ENCODE data around the gene DDX49.
"Not testable (repeated sequence)": the region's sequence is repeated elsewhere in the genome, so short reads cannot be mapped to it uniquely, and the experiment has no call there.

Gene DDX49

DNA sequence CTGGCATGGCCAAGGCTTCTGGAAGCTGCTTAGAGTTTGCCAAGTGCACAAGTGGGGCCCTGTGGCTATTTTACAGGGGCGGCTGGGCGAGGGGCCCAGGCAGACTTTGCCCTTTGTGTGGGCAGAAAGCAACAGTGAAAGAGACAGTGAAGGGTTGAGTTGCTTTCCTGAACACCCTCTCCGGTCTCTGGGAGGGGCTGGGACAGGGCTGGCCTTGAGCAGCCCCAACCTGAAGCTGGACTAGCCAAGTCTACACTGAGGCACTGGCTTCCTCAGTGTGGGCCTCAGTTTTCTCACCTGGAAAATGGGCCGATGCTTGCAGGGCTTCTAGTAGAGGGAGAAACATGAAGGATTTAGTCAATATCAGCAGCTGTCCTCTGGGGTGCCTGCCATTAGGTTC lies 23.9 kb downstream of the DDX49 start:
- DNase-seq = no peak

DNA sequence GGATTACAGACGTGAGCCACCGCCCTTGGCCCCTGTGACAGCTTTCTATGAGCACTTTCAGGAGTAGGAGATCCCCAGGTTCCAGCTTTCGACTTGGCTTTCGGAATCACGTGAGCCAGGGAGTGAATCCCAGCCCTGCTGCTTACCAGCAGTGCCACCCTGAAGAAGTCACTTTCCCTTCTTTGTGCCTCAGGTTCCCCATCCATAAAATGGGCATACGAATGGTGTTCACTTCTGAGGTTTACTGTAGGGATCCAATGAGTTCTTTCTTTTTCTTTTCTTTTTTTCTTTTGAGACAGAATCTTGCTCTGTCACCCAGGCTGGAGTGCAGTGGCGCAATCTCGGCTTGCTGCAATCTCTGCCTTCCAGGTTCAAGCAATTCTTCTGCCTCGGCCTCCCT lies 25.8 kb downstream of the DDX49 start:
- DNase-seq = no peak

DNA sequence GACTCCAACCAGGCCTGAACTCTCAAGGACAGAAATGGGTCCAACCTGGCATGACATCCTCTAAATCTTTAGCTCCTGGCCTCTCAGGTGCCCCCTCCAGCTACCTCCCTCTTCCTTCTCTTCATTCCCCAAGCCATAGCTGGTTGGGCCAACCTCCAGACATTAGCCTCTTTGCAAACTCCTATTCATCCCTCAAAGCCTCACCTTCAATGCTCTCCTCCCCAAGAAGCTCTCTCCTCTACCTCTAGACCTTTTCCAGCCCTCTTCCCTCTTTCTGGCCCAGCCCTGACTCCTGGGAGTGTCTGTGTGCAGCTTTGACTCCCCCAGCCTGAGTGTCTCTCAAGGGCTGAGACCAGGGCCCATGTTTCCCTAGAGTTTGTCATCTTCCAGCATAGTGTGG lies 26.8 kb downstream of the DDX49 start:
- DNase-seq = no peak

DNA sequence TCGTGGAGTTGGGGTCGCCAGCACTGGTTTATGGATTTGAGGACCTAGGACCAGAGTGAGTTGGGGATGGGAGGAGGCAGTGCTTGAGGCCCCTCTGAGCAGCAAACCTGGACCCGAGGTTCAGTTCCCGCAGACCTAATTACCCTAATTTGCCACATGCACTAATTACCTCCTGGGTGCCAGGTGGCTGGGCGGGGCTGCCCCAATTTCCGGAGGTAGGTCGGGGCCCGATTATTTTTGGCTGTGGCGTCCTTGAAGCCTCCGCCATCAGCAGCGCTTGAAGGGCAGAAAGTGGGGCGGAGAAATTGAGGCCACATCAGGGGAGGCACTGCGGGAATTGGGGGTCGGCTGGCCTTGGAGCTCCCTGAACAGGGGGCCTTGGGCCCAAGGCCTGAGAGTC lies 27.4 kb downstream of the DDX49 start:
- DNase-seq = no peak

DNA sequence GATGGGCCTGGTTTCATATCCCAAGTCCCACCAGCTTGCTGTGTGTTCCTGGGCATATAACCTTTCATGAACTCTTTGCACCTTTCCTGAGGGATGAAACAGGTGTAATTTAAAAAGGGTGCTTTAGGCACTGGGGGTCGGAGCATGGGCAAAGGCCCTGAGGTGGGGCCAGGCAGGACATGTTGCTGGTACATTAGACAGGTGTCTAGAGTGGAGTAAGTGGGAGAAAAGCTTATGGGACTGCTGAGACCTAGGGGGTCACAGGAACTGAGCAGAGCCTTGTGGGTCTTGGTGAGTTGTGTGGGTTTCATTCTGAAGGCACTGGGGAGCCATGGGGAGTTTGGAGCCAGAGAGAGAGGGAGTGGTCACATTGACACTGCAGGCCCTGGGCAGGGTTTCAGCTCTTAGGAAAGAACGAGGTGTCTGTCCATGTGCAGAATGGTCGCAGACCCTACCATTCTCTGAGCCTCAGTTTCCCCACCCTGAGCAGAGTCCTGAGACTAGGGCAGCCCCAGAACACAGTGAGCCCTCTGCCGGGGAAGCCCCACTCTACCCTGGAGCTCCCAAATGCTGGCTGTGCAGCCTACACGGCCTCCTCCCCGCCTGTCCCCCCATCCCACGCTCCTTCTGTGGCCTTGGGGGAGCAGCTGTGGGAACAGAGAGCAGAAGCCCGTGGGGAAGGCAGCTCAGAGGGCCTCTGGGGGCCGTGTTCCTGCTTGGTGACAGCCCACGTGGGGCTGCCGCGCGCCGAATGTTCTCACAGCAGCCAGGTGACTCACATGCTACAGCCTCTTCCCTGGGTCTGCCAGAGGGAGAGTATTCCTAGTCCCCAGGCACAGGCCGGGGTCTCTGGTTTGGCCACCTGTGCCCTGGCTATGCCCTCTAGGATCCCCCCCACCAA lies 28.8 kb downstream of the DDX49 start:
- DNase-seq = no peak

DNA sequence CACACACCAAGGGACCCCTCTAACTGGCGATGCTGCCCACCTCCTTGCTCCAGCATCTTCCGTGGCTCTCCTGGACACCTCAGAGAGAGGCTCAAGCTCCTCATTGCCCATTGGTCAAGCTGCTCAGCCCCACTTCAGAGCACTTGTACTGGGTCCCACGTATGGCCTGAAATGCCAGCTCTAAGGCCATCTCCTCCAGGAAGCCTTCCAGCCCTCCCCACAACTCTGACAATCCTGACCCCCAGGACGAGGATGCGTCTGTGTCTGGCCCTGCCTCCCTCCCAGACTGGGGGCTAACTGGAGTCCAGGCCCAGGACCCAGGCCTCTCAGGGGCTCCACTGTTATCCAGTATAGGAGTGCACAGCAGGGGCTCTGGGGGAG lies 29.5 kb downstream of the DDX49 start:
- DNase-seq = no peak

DNA sequence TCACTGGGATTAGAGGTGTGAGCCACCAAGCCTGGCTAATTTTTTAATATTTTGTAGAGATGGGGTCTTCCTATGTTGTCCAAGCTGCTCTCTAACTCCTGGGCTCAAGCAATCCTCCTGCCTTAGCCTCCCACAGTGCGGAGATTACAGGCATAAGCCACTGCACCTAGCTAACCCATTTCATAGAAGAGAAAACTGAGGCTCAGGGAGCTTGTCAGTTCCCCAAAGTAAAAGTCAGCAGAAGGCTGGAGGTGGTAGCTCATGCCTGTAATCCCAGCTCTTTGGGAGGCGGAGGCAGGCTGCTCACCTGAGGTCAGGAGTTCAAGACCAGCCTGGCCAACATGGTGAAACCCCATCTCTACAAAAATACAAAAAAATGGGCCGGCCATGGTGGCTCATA lies 30.3 kb downstream of the DDX49 start:
- DNase-seq = no peak

DNA sequence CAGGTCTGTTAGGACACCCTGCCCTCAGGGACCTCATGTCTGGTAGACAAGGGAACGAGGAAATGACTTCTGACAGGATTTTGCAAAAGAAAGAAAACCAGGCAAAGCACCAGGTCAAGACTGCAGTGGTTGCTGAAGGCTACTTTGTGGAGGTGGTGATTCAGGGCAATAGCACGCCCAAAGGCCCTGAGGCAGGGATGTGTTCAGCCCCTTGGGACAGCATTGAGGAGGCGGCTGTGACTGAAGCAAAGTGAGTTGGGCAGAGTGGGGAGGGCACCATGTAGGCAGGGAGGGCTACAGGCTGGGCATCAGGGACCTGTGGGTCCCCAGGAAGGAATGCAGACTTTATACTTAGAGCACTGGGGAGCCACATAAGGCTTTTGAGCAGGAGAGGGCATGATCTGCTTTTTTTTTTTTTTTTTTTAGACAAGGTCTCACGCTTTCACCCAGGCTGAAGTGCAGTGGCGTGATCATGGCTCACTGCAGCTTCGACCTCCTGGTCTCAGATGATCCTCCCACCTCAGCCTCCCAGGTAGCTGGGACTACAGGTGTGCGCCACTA lies 32.3 kb downstream of the DDX49 start:
- no peak for DNase-seq

DNA sequence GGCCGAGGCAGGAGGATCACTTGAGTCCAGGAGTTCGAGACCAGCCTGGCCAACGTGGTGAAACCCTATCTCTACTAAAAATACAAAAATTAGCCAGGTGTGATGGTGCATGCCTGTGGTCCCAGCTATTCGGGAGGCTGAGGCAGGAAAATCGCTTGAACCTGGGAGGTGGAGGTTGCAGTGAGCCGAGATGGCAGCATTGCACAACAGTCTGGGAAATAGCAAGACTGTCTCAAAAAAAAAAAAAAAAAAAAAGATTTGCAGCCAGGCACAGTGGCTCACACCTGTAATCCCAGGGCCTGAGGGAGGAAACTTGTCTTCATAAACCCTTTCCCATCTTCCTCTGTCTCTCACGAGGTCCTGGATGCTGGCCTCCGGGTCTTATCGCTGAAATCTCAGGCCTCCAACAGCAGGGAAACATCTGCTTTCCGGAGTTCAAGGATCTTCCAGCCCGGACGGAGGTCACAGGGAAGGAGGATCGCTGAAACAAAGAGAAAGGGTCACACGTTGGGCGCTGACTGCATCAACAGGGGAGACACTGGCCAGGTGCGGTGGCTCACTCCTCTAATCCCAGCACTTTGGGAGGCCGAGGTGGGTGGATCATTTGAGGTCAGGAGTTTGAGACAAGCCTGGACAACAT lies 33.0 kb downstream of the DDX49 start:
- DNase-seq = not testable (repeated sequence)

DNA sequence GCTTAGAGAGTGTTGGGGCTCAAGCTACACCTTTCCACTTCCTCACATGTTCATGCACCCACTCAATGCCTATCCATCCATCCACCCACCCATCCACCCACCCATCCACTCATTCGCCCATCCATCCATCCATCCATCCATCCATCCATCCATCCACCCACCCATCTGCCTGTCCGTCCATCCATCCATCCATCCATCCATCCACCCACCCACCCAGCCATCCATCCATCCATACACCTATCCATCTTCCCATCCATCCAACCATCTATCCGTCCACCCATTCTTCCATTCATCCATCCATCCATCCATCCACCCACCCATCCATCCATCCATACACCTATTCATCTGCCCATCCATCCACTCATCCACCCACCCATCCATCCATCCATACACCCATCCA lies 34.6 kb downstream of the DDX49 start:
- no peak for DNase-seq

DNA sequence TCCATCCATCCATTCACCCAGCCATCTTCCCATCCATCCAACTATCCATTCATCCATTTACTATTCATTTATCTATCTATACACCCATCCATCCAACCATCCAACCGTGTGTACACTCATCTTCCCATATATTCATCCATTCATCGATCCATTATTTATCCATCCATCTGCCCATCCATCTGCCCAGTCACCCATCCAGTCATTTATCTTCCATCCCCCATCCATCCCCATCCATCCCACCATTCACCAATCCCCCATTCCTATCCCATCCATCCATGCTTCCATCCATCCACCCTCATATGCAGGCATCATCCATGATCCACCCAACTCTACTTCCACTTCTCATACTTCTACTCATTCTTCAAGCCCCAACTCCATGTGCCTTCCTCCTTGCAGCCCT lies 35.5 kb downstream of the DDX49 start:
- no peak for DNase-seq

DNA sequence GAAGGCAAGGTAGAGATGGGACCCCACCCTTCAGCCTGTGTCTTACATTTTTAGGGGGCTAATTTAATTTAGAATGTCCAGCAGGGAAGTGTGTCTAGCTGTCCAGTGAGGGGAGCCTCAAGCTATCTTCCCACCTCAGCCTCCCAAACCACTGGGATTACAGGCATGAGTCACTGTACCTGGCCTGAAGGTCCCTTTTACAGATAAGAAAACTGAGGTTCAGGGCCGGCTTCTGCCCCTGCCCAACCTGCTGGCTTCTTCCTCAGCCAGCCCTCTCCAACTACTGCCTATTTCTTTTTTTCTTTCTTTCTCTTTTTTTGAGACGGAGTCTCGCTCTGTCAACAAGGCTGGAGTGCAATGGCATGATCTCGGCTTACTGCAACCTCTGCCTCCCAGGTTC lies 40.9 kb downstream of the DDX49 start:
- DNase-seq = no peak

DNA sequence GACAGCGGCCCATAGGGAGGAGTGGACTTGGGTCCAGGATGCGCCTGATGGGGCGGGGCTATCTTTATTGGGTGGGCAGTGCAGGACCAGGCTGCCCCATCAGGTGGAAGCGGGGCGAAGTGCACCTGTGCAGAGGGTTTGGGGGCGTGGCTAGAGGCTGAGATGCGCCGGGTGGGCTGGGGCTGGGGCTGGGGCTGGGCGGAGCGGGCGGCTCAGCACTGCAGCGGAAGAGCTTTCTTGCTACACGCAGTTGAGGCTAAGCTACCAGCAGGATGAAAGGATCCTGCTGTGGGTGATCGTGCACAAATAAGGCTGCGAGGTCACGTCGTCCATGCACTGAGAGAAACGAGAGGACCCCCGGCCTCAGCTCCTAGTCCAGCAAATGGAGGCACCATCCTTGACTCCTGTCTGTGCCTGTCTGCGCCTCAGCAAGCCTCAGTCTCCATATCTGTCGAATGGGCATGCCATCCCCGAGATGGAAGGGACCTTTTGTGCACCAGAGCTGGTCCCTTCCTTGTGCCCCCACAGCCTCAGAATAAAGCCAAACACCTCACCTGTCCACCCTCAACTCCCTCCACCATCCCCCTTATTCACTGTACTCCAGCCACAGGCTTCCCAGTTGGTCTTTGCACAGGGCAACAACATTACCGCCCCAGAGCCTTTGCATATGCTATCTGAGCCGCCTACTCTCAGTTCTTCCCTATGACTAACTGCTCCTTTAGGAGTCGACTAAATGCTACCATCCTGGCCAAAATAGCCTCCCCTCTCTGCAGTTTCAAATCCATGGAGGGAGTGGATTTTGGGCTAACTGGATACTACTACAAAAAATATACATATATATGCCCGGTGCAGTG lies 42.5 kb downstream of the DDX49 start:
- DNase-seq = no peak

DNA sequence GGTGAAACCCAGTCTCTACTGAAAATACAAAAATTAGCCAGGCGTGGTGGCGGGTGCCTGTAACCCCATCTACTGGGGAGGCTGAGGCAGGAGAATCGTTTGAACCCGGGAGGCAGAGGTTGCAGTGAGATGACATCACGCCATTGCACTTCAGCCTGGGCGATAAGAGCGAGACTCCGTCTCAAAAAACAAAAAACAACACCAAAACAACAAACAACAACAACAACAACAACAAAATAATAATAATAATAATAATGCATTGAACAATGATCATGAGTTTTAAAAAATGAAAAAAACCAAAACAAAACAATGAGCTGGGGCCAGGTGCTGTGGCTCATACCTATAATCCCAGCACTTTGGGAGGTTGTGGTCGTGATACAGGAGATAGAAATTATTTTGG lies 44.6 kb downstream of the DDX49 start:
- DNase-seq = no peak

DNA sequence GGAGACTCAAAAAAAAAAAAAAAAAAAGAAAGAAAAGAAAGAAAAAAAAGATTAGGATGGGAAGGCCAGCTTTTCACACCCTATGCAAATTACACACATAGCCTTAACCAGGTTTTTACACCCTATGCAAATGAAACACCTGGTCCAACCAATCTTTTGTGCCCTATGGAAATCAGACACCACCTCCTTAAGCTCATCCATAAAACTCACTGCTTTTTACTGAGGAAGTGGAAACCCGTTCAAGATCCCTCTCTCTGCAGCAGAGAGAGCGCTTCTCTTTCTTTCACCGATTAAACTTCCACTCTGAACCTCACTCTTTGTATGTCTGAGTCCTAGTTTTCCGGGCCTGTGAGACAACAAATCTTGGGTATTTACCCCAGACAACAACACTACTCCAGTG lies 46.8 kb downstream of the DDX49 start:
- no peak for DNase-seq

DNA sequence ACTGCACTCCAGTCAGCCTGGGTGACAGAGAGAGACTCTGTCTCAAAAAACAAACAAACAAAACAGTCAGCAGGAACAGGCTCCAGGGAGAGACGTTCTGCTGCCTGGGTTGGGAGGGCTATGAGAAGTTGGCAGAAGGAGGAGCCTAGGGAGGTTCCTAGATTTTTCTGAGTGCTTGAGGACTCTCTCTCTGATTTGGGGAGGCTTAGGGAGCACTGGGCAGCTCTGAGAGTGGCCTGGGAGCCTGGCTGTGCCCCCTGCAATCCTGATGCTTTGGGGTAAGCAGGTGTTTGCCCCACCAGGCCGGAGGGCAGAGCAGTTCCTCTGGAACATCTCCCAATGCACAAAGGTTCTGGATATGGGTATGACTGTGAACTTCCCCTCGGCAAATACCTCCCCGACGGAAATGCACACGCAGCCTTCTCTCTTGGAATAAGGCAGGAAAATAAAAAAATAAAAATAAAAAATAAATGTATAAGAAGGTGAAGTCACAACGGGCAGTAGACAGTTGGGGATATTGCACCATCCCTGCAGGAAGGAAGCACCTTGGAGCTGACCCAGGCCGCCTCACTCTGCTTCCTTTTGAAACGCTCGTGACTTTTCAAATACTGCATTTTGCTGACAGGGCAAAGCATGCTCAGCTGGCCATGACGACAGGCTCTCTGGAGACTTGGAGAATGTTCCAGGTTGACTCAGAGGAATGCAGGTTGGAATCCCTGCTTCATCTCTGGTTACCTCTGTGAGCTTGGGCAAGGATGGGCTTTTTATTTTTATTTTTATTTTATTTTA lies 48.0 kb downstream of the DDX49 start:
- DNase-seq = no peak

DNA sequence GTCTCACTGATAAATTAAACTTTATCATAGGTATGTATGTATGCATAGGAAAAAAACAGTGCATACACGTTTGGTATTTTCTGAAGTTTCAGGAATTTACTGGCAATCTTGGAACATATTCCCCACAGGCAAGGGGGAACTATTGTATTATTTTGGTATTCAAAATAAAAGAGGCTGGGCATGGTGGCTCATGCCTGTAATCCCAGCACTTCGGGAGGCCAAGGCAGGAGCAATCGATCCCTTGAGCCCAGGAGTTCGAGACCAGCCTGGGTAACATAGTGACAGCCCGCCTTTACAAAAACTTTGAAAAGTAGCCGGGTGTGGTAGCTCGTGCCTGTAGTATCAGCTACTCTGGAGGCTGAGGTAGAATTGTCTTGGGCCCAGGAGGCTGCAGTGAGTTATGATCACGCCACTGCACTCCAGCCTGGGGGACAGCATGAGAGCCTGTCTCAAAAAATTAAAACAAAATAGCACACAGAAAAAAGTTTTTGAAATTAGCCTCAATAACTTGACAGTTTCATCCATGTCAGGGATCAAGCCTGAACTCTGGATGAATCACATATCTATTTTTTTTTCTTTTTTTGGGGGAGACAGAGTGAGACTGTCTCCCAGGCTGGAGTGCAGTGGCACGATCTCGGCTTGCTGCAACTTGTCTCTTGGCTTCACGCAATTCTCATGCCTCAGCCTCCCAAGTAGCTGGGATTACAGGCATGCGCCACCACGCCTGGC lies 50.6 kb downstream of the DDX49 start:
- DNase-seq = no peak

DNA sequence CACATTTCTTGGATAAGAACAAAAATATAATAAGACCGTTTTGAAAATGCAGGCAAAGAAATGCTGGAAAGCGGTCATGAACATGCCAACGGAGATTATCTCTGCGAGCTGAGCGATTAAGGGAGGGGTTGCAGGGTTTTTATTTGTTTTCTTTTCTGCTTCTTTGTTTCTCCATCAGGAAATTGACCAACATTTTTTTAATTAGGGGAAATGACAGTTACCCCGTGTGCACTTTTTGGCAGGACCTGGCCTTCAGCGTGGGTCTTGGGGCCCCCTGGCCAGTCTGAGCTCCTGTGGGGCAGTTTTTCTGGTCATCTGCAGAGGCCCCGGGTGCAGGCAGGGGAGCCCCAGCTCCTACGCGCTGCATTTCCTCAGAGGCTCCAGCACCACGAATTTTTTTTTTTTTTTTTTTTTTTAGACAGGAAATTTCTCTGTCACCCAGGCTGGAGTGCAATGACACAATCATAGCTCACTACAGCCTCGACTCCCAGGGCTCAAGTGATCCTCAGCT lies 52.8 kb downstream of the DDX49 start:
- no peak for DNase-seq

DNA sequence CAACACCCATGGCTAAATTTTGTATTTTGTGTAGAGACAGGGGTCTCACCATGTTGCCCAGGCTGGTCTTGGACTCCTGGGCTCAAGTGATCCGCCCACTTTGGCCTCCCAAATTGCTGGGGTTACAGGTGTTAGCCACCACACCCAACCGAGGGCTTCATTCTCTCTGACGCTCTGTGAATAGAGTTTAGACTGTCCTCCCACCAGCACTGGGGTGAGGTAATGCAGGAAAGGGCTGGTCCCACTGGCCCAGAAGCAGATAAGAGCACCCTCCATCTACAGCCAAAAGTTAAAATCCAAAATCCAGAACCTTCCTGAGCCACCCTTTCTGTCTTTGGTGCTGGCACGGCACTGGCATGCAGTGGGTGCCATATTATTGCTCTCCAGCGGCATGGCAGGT lies 53.3 kb downstream of the DDX49 start:
- DNase-seq = no peak

DNA sequence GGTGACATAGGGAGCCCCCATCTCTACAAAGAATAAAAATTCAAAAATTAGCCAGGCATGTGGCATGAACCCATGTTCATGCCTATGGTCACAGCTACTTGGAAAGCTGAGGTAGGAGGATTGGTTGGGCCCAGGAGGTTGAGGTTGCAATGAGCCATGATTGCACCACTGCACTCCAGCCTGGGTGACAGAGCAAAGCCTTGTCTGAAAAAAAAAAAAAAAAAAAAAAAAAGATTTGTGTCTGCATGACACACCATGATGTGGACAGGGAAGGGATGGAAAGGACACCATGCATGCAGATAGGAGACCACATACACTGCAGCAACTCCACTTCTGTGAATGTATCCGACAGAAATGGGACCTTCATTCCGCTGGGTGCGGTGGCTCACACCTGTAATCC lies 55.5 kb downstream of the DDX49 start:
- no peak for DNase-seq

DNA sequence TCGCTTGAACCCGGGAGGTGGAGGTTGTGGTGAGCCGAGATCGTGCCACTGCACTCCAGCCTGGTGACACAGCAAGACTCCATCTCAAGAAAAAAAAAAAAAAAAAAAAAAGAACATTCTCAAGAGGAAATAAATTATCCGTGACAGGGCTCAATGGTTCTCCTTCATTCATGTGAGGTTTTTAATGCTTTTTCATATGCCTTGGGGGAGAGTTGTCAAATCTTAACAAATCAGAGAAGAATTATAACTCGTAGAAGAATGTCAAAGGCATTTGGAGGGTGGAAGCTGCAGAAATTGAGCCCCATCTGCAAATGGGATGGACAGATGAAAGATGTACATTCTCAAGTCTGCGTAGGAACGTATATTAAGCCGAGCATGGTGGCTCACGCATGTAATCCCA lies 56.4 kb downstream of the DDX49 start:
- DNase-seq = no peak
